ENCODE data around the gene ZNF398.

Gene ZNF398

GRCh38 chr7:149226840-149227494 is 79.7 kb downstream of the ZNF398 start:
- no peak for DNase-seq

- no peak for DNase-seq
Measured at GRCh38 chr7:149228831-149229471, 81.7 kb downstream of the ZNF398 start.

- DNase-seq, result no peak
Measured at GRCh38 chr7:149229526-149229925, 82.3 kb downstream of the ZNF398 start.

- no peak for DNase-seq
Measured at GRCh38 chr7:149232362-149232761, 85.1 kb downstream of the ZNF398 start.

Data from activated CD4-positive, CD25-positive, alpha-beta regulatory T cell (primary cell).